Activated CD4-positive, alpha-beta T cell treated with anti-CD3 and anti-CD28 coated beads for 48 hours (primary cell): ENCODE results near the gene CREG2.

Experiments used
- DNase-seq: peaks from one replicate; pipeline ENCODE4 v3.0.0-alpha.2; 2020

CREG2 gene

GRCh38 chr2:101305492-101306078 lies 81.7 kb downstream of the CREG2 start:
- no peak for DNase-seq

DNA sequence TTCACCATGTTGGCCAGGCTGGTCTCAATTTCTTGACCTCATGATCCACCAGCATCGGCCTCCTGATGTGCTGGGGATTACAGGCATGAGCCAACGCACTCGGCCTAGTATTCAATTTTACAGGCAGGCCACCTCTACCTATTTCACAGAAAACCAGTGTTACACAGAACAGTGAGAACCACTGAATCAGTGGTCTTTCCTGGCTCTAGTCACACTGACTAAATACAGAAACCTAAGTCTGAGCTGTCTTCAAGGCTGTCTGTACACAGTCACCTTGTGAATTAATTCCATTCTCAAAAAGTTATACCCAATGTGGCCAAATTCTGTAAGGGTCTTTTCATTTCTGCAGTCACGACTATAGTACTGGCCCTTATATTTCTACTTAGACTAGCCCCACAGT lies 82.3 kb downstream of the CREG2 start:
- no peak for DNase-seq

GRCh38 chr2:101303688-101304087 lies 83.6 kb downstream of the CREG2 start:
- no peak for DNase-seq

- DNase-seq: no peak
These were observed 85.3 kb downstream of the CREG2 start for GRCh38 chr2:101302016-101302415.

GRCh38 chr2:101300836-101301235 lies 86.5 kb downstream of the CREG2 start:
- DNase-seq: no peak

DNA sequence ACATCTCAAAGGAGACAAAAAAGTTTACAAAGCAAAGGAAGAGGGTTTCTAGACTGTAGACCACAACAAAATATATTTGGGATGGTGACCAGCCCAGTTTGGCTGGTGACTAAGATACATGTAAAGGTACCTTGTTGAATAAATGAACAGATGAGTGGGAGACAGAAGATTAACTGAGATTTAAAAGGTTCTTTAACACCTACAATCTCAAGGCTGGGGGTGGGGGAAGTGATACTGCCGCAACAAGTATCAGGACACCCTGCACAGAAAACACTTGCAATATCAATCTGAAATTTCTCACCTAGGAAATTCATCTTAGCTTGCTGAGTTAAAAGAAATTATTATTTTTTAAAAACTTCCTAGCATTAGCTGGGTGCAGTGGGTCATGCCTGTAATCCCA lies 87.1 kb downstream of the CREG2 start:
- DNase-seq: no peak

DNA sequence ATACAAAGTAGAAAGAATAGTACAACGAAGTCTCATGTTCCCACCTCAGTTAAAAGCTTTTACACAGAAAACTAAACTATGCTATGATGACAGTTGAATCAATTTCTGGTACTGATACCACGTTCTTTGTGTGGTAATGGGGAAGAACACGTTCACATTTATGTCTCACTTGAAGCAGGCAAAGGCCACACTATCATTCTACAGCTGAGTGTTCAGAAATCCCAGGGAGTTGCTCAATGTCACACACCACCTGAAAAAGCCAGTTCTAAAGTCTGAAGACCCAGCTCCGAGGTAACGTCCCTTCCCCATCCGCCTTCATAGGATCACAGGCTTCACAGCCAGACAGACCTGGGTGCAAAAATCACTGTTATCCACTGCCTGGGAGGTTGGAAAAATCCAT lies 87.7 kb downstream of the CREG2 start:
- no peak for DNase-seq

- DNase-seq: no peak
These were observed 89.9 kb downstream of the CREG2 start for GRCh38 chr2:101297383-101297782.

GRCh38 chr2:101296371-101296770 lies 90.9 kb downstream of the CREG2 start:
- DNase-seq: no peak

DNA sequence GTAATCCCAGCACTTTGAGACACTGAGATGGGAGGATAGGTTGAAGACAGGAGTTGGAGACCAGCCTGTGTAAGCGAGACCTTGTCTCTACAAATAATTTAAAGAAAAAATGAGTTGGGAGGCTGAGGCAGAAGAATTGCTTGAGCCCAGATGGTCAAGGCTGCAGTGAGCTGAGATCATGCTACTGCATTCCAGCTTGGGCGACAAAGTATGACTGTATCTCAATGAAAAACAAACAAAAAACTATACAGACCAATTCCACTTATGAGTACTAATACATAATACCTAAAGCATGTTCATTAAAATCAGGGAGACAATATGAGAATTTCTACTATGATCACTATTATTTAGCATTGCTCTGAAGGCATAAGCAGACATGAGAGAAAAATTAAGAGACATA lies 91.4 kb downstream of the CREG2 start:
- no peak for DNase-seq
